Measurements from ENCODE around the gene XRN1.
"Not testable (repeated sequence)": the region's sequence is repeated elsewhere in the genome, so short reads cannot be mapped to it uniquely, and the experiment has no call there.

DNA sequence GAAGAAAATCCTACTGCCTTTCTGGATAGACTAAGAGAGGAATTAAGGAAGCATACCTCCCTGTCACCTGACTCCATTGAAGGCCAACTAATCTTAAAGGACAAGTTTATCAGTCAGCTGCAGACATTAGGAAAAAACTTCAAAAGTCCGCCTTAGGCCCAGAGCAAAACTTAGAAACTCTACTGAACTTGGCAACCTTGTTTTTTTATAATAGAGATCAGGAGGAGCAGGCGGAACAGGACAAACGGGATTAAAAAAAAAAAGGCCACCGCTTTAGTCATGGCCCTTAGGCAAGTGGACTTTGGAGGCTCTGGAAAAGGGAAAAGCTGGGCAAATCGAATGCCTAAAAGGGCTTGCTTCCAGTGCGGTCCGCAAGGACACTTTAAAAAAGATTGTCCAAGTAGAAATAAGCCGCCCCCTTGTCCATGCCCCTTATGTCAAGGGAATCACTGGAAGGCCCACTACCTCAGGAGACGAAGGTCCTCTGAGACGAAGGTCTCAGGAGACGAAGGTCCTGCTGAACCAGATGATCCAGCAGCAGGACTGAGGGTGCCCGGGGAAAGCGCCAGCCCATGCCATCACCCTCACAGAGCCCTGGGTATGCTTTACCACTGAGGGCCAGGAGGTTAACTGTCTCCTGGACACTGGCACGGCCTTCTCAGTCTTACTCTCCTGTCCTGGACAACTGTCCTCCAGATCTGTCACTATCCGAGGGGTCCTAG lies 8.2 kb downstream of the XRN1 start:
- TF ChIP-seq, protein P1, sequence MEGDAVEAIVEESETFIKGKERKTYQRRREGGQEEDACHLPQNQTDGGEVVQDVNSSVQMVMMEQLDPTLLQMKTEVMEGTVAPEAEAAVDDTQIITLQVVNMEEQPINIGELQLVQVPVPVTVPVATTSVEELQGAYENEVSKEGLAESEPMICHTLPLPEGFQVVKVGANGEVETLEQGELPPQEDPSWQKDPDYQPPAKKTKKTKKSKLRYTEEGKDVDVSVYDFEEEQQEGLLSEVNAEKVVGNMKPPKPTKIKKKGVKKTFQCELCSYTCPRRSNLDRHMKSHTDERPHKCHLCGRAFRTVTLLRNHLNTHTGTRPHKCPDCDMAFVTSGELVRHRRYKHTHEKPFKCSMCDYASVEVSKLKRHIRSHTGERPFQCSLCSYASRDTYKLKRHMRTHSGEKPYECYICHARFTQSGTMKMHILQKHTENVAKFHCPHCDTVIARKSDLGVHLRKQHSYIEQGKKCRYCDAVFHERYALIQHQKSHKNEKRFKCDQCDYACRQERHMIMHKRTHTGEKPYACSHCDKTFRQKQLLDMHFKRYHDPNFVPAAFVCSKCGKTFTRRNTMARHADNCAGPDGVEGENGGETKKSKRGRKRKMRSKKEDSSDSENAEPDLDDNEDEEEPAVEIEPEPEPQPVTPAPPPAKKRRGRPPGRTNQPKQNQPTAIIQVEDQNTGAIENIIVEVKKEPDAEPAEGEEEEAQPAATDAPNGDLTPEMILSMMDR (optimal IDR thresholded peaks at IDR 0.05 in 1 of 3, IDR thresholded peaks at IDR 0.05 in 1 of 3, conservative IDR thresholded peaks at IDR 0.05 in 1 of 3; ENCODE audit: extremely low read depth in 1 of 3, insufficient read depth in 2 of 3, low read length in 3 of 3), result not testable (repeated sequence)
- not testable (repeated sequence) for TF ChIP-seq EZH2 (IDR thresholded peaks at IDR 0.05; ENCODE audit: low read length)

All from keratinocyte (primary cell).